Mesodermal cell (in vitro differentiated cells): ENCODE data around the gene NKAIN4.

ENCODE experiments used
- H3K27ac ChIP-seq: 2 replicates; pipeline ENCODE4 v1.7.0; 2013; ENCODE audit warnings: mild to moderate bottlenecking, low read depth, low read length, moderate library complexity; ENCODE audit not compliant: severe bottlenecking
- H3K36me3 ChIP-seq: 2 replicates; pipeline ENCODE4 v1.7.1; 2013; ENCODE audit warnings: mild to moderate bottlenecking, low read length, moderate library complexity; ENCODE audit not compliant: control insufficient read depth, insufficient read depth
- H3K4me1 ChIP-seq: one replicate; pipeline ENCODE4 v1.7.1; 2013; ENCODE audit warnings: mild to moderate bottlenecking, low read length; ENCODE audit not compliant: insufficient read depth, control insufficient read depth, poor library complexity, severe bottlenecking
- H3K4me3 ChIP-seq: 2 replicates; pipeline ENCODE4 v1.7.0; 2013; ENCODE audit warnings: low read length, control low read depth, mild to moderate bottlenecking; ENCODE audit not compliant: insufficient read depth, poor library complexity, severe bottlenecking; ENCODE audit errors: extremely low read depth
- H3K9me3 ChIP-seq: 2 replicates; pipeline ENCODE4 v1.7.1; 2013; ENCODE audit warnings: mild to moderate bottlenecking, low read length, moderate library complexity; ENCODE audit not compliant: control insufficient read depth
- WGBS, 2 experiments: methylation state at CpG; one replicate each; pipeline ENCODE4 v1.1.5; 2013; ENCODE audit warnings: missing lambda C conversion rate in 2 of 2; ENCODE audit not compliant: insufficient coverage in 2 of 2; 5-methylcytosine and 5-hydroxymethylcytosine counted together

The NKAIN4 gene

GRCh38 chr20:63202021-63202420, 52.2 kb downstream of the NKAIN4 start:
- WGBS, 2 experiments, result 94 to 96% methylated on average over 11 to 12 of the region's 17 CpGs
- Histone ChIP-seq H3K9me3 (no peaks in the 10 kb centered on the region), H3K36me3 (peaks cover 95% of the 10 kb centered on the region), H3K4me1 (no peaks in the 10 kb centered on the region), H3K4me3 (no peak overlapping the region), H3K27ac (no peak overlapping the region)

GRCh38 chr20:63198606-63199005, 55.7 kb downstream of the NKAIN4 start:
- no peak overlapping the region for H3K4me3 ChIP-seq
- H3K27ac ChIP-seq, result no peak overlapping the region
- no peaks in the 10 kb centered on the region for H3K9me3 ChIP-seq
- no peaks in the 10 kb centered on the region for H3K4me1 ChIP-seq
- 89 to 96% methylated on average over 6 of the region's 7 CpGs for WGBS, 2 experiments
- peaks cover 82% of the 10 kb centered on the region for H3K36me3 ChIP-seq

- WGBS, 2 experiments, result 85 to 87% methylated on average over 8 of the region's 9 CpGs
- peaks cover 65% of the 10 kb centered on the region for H3K36me3 ChIP-seq
Observed at GRCh38 chr20:63196768-63197470, 57.3 kb downstream of the NKAIN4 start.

GRCh38 chr20:63194797-63195173, 59.5 kb downstream of the NKAIN4 start:
- no peaks in the 10 kb centered on the region for H3K4me1 ChIP-seq
- no peaks in the 10 kb centered on the region for H3K9me3 ChIP-seq
- H3K4me3 ChIP-seq, result no peak overlapping the region
- H3K36me3 ChIP-seq, result peaks cover 44% of the 10 kb centered on the region
- no peak overlapping the region for H3K27ac ChIP-seq
- 98 to 100% methylated on average over 2 to 4 of the region's 4 CpGs for WGBS, 2 experiments

More at GRCh38 chr20:63196768-63197470, 57.3 kb downstream of the NKAIN4 start:
- H3K27ac ChIP-seq, result no peak overlapping the region
- no peak overlapping the region for H3K4me3 ChIP-seq
- H3K9me3 ChIP-seq, result no peaks in the 10 kb centered on the region
- no peaks in the 10 kb centered on the region for H3K4me1 ChIP-seq

GRCh38 chr20:63194007-63194796, 60.1 kb downstream of the NKAIN4 start:
- Histone ChIP-seq H3K36me3 (peaks cover 38% of the 10 kb centered on the region), H3K4me1 (no peaks in the 10 kb centered on the region), H3K27ac (no peak overlapping the region), H3K9me3 (no peaks in the 10 kb centered on the region), H3K4me3 (no peak overlapping the region)
- 86 to 91% methylated on average over 8 to 12 of the region's 14 CpGs for WGBS, 2 experiments

- H3K4me3 ChIP-seq, result no peak overlapping the region
- H3K36me3 ChIP-seq, result peaks cover 26% of the 10 kb centered on the region
- 91 to 95% methylated on average over 14 to 21 of the region's 21 CpGs for WGBS, 2 experiments
- H3K27ac ChIP-seq, result no peak overlapping the region
- H3K4me1 ChIP-seq, result no peaks in the 10 kb centered on the region
- no peaks in the 10 kb centered on the region for H3K9me3 ChIP-seq
Observed at GRCh38 chr20:63192721-63193120, 61.5 kb downstream of the NKAIN4 start.

GRCh38 chr20:63191400-63191799, 62.9 kb downstream of the NKAIN4 start:
- no peak overlapping the region for H3K4me3 ChIP-seq
- no peaks in the 10 kb centered on the region for H3K9me3 ChIP-seq
- peaks cover 16% of the 10 kb centered on the region for H3K36me3 ChIP-seq
- no peaks in the 10 kb centered on the region for H3K4me1 ChIP-seq
- WGBS, 2 experiments, result 90 to 94% methylated on average over 14 of the region's 14 CpGs
- H3K27ac ChIP-seq, result no peak overlapping the region

- Histone ChIP-seq H3K36me3 (peaks cover 10% of the 10 kb centered on the region), H3K4me1 (no peaks in the 10 kb centered on the region), H3K9me3 (no peaks in the 10 kb centered on the region), H3K27ac (no peak overlapping the region), H3K4me3 (no peak overlapping the region)
- 93 to 94% methylated on average over 20 of the region's 20 CpGs for WGBS, 2 experiments
Observed at GRCh38 chr20:63190828-63191227, 63.4 kb downstream of the NKAIN4 start.
